GM13977 (cell line): ENCODE measurements around the gene KRT37.

Experiments
- DNase-seq: peaks from one replicate; pipeline ENCODE4 v3.0.0; 2012; ENCODE audit warnings: low spot score
- CTCF ChIP-seq: IDR thresholded peaks from 2 replicates; pipeline ENCODE4 v1.5.1; 2012; ENCODE audit warnings: mild to moderate bottlenecking, control low read depth; ENCODE audit not compliant: insufficient read depth; ENCODE audit errors: extremely low read depth, missing control alignments
- in situ Hi-C: fragments of 300-500 bp; cut with MboI; formaldehyde crosslinking; loops from one replicate; pipeline ENCODE4 v1.12.0; 2022; ENCODE audit warnings: low sequenced_read_pairs, low pct_unique_long_range_greater_than_20kb, mixed read lengths, inconsistent platforms; ENCODE audit not compliant: unreplicated experiment

KRT37 gene

DNA sequence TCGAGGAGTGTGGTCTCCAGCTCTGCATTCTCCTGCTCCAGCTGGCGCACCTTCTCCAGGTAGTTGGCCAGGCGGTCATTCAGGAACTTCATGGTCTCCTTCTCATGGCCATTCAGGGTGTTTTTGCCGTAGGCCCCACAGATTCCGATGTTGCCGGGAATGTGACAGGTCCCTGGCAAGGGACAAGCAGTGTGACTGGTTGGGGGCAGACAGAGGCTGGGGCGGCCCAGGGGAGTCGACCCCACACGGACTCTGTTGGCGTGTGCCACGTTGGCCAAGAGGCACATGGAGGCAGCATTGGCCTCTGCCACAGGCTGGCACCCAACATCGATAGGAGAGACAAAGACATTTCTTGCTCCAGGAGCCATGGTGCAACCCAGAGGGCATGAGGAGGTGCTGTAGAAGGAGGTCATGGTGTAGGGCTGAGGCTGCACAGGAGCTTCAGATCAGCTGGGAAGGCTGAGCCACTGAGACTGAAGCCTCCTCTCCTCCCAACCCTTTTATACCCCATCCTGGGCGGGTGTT is at the start of gene KRT37:
Gene KRT37 (minus strand): TSS at position 475 of the 525 bp plus-strand sequence. CDS start 62 bp downstream, at position 413.
- no peak for TF ChIP-seq CTCF
- DNase-seq = no peak
- in situ Hi-C loops = no loop called here

DNA sequence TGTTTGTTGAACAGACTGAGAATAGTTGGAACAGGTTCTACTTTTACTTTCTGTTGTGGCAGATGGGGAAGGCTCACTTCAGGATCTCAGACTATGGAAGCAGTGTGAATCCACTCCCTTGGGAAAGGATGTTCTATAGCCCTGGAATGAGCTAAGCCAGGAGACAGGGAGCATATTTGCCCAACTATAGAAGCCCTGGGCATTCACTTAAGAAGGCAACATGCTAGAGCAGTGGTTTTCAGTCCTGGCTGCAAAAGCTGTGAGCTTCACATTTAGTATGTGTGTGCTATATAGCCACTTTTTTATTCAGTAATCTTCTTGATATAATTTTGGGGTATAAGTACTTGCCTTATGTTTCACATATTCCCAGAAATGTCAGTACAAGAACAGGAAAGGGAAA is 44.0 kb upstream of the KRT37 start:
- in situ Hi-C loops = no loop called here
- no peak for DNase-seq
- TF ChIP-seq CTCF = no peak

- no peak for DNase-seq
- in situ Hi-C loops = no loop called here
- TF ChIP-seq CTCF = no peak
Observed at GRCh38 chr17:41467561-41467960, 43.2 kb upstream of the KRT37 start.

GRCh38 chr17:41466988-41467387 is 42.6 kb upstream of the KRT37 start, which contains the start of gene KRT32:
Gene KRT32, minus strand, starts transcription at chr17:41467386. Its CDS starts 61 bp downstream, at chr17:41467325.
- no peak for TF ChIP-seq CTCF
- DNase-seq = no peak
- in situ Hi-C loops = no loop called here

DNA sequence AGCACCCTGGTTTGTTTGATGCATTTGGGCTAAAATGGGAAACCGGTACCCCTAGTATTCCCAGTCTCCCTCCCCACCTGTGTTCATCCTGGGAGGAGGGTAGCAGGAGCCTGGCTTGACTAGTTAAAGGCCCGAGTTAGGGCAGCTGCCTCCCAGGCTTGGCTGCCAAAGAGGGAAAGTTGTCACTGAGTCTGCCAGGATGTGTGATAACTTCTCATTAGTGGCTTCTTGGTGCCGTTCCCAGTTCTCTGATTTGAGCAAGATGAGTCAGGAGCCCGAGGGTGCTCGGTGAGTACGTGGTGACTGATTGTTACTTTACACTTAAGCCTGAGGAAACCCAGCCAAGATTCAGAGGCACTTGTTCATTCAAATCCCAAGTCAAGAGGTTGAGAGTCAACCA is 40.3 kb upstream of the KRT37 start:
- TF ChIP-seq CTCF = no peak
- no peak for DNase-seq
- in situ Hi-C loops = no loop called here

DNA sequence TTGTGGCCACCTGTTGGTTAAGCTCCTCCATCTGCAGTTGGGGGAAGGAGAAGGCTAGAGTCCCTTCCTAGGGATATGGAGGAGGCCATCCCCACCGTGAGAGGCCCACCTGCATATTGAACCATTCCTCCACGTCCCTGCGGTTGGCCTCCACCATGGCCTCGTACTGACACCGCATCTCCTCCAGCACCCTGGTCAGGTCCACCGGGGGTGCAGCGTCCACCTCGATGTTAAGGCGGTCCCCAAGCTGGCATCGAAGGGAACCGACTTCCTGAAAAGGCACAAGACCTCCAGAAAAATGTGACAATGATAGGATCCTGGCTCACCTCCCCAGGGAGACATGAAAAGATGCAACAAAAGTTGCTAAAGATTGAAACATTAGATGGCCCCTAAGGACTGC is 39.8 kb upstream of the KRT37 start:
- no peak for TF ChIP-seq CTCF
- in situ Hi-C loops = no loop called here
- DNase-seq = no peak

- TF ChIP-seq CTCF = no peak
- DNase-seq = no peak
- in situ Hi-C loops = no loop called here
Observed at GRCh38 chr17:41463746-41464145, 39.4 kb upstream of the KRT37 start.
